ENCODE measurements around the gene XPNPEP2.

XPNPEP2 gene

DNA sequence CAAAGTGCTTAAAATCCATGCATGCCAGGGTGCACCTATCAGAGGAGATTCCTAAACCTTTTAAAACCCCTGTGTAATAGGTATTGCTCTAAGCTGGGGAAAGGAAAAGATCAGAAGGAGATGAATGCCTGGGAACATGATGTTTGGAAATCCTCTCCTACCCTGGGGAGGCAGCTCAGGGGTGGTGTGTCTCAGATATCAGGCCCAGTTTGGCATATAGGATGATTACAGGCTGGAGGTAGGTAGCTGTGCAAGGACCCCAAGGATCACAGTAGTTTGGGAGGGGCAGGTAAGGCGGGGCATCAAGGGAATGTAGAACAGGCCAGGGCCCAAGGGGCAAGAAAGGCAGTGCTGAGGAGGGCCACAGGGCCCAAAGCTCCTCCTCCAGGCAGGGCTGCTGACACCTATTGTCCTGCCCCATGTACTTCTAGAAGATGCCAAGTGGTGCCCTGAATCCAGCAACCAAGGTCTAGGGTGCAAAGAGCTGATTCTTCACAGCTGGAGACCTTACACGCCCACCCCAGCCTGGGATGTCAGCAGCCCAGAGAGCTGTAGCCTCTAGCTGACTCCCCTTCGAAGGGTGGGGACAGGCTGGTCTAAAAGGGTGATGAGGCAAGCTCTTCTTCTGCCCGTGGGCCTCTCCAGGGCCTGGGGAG lies 58.6 kb downstream of the XPNPEP2 start:
- no peak for DNase-seq (ENCODE audit: low read depth in 3 of 3)

DNA sequence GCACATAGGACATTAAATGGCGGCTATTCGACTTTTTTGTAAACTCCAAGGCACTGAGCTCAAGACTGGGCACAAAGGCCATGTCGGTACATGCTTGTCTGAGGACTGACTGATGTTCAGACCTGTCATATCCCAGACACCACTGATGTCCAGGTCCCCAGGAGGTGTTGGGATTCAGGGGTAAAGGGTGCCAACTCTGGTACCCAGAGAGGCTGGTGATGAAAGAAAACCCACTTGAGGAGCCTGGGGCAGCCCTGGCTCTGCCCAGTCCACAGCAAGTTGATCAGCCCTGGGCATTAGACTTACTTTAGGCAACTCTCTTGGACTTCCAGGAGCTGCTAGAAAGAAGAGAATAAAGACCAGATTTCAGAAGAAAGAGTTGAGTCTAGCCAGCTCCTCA lies 59.7 kb downstream of the XPNPEP2 start:
- DNase-seq (ENCODE audit: low read depth in 3 of 3): no peak

DNA sequence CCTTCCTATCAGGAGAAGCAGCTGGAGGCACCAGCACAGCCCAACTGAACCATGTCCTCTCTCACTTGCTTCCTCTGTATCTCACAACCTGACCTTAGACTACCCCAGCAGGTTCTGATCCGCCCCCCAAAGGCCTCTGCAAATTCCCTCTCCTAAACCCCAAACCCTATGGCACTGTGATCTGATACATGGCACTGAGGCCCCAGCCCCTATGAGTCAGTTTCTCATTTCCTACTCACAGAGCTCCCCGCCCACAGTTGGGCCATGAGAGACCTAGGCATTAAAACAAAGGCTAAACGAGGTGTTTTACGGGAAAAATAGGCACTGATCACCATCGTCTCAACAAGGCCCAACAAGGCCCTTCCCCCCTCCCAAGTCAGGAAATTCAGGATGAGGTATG lies 60.1 kb downstream of the XPNPEP2 start:
- DNase-seq (ENCODE audit: low read depth in 3 of 3): peak in 1 of 3 experiments; percentile 41

DNA sequence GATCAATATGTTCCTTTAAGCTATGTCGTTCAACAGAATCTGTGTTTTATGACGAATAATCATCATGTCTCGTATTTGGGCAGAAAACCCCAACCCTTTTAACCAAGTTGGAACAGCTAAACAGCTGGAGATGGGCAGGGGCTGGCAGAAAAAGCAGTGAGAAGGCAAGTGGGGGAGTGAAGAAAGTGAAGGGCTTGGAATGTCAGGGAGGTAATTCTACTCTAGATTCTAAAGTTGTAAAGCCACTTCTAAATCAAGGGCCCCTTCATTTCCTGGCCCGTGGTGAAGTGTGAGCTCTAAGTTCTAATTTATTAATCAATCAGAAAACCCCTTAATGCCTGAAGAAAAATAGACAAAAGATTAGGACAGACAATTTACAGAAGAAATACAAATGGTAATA lies 61.4 kb downstream of the XPNPEP2 start:
- DNase-seq (ENCODE audit: low read depth in 3 of 3): no peak

DNA sequence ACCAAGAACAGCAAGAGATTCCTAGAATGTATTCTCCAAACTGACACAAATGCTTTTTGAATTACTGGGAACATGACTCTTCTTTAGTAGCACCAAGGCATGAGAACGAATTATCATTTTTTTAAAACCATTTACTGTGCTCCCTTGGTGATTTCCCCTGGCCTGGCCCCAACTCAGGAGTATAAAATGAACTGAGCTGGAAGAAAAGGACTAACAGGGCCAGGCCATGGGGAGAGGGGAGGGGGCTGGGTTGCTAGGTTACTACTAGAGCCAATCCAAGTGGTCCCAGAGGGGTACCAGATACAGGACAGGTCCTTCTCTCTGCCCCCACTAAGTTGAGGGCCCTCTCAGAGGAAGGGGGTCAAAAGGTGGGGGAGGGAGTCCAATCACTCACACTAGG lies 64.1 kb downstream of the XPNPEP2 start:
- DNase-seq (ENCODE audit: low read depth in 3 of 3): no peak

DNA sequence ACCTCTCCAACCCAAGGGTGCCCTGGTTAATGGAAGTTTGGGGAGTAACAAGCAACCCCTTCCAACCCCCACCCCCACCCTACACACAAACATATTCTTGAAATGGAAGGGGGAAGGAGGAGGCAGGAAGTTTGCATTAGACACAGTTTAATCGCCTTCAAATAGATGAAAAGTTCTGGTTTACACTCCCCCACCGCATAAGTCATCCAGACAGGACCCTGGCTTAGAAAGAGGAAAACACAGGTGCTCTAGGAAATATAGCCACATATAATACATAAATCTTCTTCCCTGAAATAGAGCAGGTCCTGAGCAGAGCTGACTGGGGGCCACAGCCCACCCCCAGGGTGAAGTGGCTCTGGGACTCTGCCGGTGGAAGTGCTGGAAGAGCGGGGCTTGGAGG lies 66.0 kb downstream of the XPNPEP2 start:
- no peak for DNase-seq (ENCODE audit: low read depth in 3 of 3)

DNA sequence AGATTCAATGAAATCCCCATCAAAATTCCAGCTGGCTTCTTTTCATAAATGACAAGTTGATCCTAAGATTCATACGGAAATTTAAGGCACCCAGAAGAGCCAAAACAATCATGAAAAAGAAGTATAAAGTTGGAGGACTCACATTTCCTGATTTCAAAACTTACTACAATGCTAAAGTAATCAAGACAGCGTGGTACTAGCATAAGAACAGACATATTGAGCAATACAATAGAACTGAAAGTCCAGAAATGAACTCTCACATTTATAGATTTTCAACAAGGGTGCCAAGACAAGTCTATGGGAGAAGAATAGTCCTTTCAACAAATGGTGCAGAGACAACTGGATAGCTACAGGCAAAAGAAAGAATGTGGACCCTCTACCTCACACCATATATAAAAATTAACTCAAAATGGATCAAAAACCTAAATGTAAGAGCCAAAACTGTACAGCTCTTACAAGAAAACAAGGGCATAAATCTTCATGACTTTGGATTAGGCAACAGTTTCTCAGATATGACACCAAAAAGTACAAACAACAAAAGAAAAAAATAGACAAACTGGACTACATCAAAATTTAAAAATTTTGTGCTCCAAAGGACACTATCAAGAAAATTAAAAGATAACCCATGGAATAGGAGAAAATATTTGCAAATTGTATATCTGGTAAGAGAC lies 69.5 kb downstream of the XPNPEP2 start:
- no peak for DNase-seq (ENCODE audit: low read depth in 3 of 3)

DNA sequence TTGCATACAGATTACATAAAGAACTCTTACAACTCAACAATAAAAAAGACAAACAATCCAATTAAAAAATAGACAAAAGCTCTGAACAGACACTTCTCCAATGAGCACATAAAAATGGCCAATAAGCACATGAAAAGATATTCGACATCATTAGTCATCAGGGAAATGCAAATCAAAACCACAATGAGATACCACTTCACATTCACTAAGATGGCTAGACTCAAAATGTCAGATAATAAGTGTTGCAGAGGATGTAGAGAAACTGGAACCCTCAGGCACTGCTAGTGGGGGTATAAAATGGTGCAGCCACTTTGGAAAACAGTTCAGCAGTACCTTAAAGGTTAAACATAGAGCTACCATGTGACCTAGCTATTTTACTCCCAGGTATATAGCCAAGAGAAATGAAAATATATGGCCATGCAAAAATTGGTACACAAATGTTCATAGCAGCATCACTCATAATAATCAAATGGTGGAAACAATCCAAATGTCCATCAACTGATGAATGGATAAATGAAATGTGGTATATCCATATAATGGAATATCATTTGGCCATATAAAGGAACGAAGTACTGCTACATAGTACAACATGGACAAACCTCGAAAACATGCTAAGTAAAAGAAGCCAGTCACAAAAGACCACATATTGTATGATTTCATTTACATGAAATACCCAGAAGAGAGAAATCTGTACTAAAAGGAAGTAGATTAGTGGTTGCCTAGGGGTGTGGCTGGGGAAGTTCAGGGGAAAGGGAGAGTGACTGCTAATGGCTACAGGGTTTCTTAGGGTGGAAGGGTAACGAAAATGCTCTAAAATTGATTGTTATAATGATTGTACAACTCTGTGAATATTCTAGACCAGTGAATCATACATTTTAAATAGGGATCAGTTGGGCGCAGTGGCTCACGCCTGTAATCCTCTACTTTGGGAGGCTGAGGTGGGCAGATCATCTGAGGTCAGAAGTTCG lies 70.3 kb downstream of the XPNPEP2 start:
- no peak for DNase-seq (ENCODE audit: low read depth in 3 of 3)

DNA sequence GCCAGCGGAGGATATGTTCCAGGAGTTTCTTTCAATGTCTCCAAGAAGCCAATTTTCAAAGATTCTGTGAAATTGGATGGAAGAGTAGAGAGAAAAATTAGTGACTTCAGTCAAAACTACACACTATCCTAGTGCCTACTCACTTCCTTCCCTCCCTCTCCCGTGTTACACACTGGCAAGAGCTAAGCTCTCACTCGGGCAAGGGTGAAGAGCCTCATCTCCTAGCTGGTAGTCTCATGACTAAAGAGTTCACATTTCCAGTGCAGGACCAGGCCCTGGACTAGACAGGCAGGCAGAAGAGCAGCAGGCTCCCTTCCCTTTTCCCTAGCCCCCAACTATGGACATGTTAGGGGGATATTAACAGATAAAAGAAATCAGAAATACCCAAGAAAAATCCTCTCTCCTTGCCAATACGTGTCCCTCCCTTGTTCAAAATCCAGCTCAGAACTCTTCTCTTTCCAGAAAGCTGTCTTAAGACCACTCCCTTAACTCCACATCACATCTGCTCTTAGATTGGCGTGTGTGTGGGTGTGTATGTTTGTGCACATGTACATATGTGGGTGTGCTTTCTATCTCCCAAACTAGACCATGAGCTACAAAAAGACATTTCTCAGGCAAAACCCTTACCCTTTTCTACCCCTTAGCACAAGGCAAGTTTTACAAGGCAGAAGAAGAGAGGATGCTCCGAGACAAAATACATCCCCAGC lies 75.0 kb downstream of the XPNPEP2 start:
- no peak for DNase-seq (ENCODE audit: low read depth in 3 of 3)

DNA sequence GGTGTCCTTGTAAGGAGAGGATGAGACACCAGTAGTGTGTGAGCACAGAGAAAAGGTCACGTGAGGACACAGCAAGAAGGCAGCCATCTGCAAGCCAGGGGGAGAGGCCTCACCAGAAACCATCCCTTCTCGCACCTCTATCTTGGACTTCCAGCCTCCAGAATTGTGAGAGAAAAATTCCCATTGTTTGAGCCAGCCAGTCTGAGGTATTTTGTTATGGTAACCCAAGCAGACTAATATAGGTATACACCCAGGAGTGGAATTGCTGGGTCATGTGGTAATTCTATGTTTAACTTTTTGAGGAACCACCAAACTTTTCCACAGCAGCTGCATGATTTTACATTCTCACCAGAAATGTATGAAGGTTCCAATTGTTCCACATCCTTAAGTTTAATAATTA lies 79.3 kb downstream of the XPNPEP2 start:
- no peak for DNase-seq (ENCODE audit: low read depth in 3 of 3)
